ENCODE results near the gene DIDO1. TPM values are rescaled to one million over a fixed set of nuclear protein-coding genes. Genes with fewer than 3 reads are reported as not detected.
A peak's percentile ranks its signal among the peaks of the same experiment; 100 is the strongest.

DIDO1 gene
- total and polyA plus RNA-seq, 2 of the 13 experiments (the other 11 are each of a cell fraction or from before 2014, with no cell fraction given): 75.0 to 75.1 TPM

GRCh38 chr20:62926229-62927127, at the start of gene DIDO1 (continued):
- TF ChIP-seq PRDM10 (CRISPR knock-in tag; IDR thresholded peaks at IDR 0.05; ENCODE audit: low read depth): no peak
- peak; percentile 75 for TF ChIP-seq ZNF274 (CRISPR knock-in tag; IDR thresholded peaks at IDR 0.05)
- TF ChIP-seq ZNF570 (CRISPR knock-in tag; IDR thresholded peaks at IDR 0.05; ENCODE audit: borderline replicate concordance): no peak
- no peak for TF ChIP-seq ZNF713 (CRISPR knock-in tag; IDR thresholded peaks at IDR 0.05)
- 0 out of 2 replicates have a peak, but pooled peaks have one; percentile 15 for TF ChIP-seq ZBTB42 (CRISPR knock-in tag; IDR thresholded peaks at IDR 0.05)
- TF ChIP-seq BHLHE40 (IDR thresholded peaks at IDR 0.05; ENCODE audit: low read length): no peak
- no peak for TF ChIP-seq CBX2 (IDR thresholded peaks at IDR 0.05; ENCODE audit: low read depth, low read length)
- TF ChIP-seq CBX2 (CRISPR knock-in tag; IDR thresholded peaks at IDR 0.05; ENCODE audit: low read depth): no peak
- peak; percentile 93; the same call in 1 of the 2 replicates for TF ChIP-seq TBP (CRISPR knock-in tag; IDR thresholded peaks at IDR 0.05)
- TF ChIP-seq, protein P1, sequence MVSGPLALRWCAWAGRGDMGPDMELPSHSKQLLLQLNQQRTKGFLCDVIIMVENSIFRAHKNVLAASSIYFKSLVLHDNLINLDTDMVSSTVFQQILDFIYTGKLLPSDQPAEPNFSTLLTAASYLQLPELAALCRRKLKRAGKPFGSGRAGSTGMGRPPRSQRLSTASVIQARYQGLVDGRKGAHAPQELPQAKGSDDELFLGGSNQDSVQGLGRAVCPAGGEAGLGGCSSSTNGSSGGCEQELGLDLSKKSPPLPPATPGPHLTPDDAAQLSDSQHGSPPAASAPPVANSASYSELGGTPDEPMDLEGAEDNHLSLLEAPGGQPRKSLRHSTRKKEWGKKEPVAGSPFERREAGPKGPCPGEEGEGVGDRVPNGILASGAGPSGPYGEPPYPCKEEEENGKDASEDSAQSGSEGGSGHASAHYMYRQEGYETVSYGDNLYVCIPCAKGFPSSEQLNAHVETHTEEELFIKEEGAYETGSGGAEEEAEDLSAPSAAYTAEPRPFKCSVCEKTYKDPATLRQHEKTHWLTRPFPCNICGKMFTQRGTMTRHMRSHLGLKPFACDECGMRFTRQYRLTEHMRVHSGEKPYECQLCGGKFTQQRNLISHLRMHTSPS (CRISPR knock-in tag; IDR thresholded peaks at IDR 0.05; ENCODE audit: low read depth): no peak
- no peak for TF ChIP-seq NPAS2 (CRISPR knock-in tag; IDR thresholded peaks at IDR 0.05; ENCODE audit: borderline replicate concordance)
- TF ChIP-seq RFXANK (CRISPR knock-in tag; IDR thresholded peaks at IDR 0.05): peak; percentile 60; the same call in 1 of the 2 replicates
- peak; percentile 76; the same call in 2 of the 3 replicates for TF ChIP-seq MXI1 (IDR thresholded peaks at IDR 0.05; ENCODE audit: borderline replicate concordance, low read depth, low read length)
- peak; percentile 87 for TF ChIP-seq ELF3 (CRISPR knock-in tag; IDR thresholded peaks at IDR 0.05)
- TF ChIP-seq, protein P2, sequence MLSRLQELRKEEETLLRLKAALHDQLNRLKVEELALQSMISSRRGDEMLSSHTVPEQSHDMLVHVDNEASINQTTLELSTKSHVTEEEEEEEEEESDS (CRISPR knock-in tag; IDR thresholded peaks at IDR 0.05; ENCODE audit: borderline replicate concordance): 0 out of 2 replicates have a peak, but pooled peaks have one; percentile 51
- TF ChIP-seq GLI4 (CRISPR knock-in tag; IDR thresholded peaks at IDR 0.05; ENCODE audit: borderline replicate concordance): 0 out of 2 replicates have a peak, but pooled peaks have one; percentile 4
- peak; percentile 45; the same call in 1 of the 2 replicates for TF ChIP-seq ZFP82 (CRISPR knock-in tag; IDR thresholded peaks at IDR 0.05; ENCODE audit: borderline replicate concordance)

All from HepG2 (cell line).